GM18907 (cell line): Measurements from ENCODE around the gene ECE2.
A peak's percentile ranks its signal among the peaks of the same experiment; 100 is the strongest.

Experiments used
- ATAC-seq: cut with Tn5 transposase; IDR thresholded peaks from one replicate; pipeline ENCODE4 v1.9.1; 2021; ENCODE audit warnings: mild to moderate bottlenecking, moderate library complexity; ENCODE audit not compliant: unreplicated experiment

Gene ECE2

GRCh38 chr3:184240384-184241140 is 35.3 kb upstream of the ECE2 start:
- ATAC-seq = no peak

DNA sequence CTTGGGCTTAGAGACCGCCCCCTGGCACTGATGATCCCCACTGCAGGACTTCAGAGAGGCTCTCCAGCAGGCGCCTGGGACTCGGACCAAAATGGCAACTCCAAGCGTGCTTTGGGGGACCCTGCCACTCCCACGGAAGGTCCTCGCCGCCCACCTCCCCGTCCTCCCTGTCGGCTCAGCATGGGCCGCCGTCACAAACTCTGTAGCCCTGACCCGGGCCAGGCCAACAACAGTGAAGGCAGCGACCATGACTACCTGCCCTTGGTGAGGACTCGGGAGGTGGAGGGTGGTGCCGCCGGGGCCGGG is 34.7 kb upstream of the ECE2 start:
- no peak for ATAC-seq

- ATAC-seq = no peak
These were observed 34.1 kb upstream of the ECE2 start for GRCh38 chr3:184241447-184242296.

- no peak for ATAC-seq
These were observed 33.5 kb upstream of the ECE2 start for GRCh38 chr3:184242297-184242685.

GRCh38 chr3:184248454-184249411 is 27.1 kb upstream of the ECE2 start, which contains the start of gene ALG3:
Gene ALG3, minus strand, starts transcription at chr3:184248962. Its CDS starts 22 bp downstream, at chr3:184248940.
- peak; percentile 64 for ATAC-seq

- ATAC-seq = peak; percentile 91
These were observed 26.2 kb upstream of the ECE2 start, which contains the start of gene EEF1AKMT4 for GRCh38 chr3:184249412-184250166. Gene EEF1AKMT4, plus strand, starts transcription at chr3:184249672. Its CDS starts 23 bp downstream, at chr3:184249695.

DNA sequence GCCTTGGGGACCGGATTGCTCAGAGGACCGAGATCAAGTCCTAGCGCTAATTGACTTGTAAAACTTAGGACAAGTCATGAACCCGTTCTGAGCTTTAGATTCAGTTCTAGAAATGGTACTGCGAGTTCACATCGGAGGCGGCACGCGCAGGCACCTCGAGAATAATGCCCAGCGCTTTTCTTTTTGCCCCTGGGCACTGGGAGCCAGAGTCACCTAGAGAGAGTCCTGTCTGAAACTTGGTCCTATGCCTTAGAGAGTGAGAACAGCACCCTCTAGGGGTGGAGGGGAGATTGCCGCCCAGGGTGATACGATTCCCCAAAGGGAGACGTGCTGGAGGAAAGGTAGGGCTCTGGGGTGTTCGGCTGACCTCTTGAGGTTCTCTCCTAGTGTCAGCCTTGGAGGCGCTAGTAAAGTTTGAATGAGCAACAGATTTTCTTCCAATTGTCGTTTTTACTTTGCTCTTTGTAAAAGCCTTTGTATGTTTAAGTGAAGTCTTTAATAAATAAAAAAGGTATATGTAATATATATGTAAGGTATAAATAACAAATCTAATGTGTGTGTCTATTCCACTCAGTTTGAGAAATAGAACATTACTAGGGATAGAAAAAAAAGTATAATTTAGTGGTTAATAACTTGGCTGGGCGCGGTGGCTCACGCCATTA is 25.5 kb upstream of the ECE2 start:
- peak; percentile 71 for ATAC-seq

DNA sequence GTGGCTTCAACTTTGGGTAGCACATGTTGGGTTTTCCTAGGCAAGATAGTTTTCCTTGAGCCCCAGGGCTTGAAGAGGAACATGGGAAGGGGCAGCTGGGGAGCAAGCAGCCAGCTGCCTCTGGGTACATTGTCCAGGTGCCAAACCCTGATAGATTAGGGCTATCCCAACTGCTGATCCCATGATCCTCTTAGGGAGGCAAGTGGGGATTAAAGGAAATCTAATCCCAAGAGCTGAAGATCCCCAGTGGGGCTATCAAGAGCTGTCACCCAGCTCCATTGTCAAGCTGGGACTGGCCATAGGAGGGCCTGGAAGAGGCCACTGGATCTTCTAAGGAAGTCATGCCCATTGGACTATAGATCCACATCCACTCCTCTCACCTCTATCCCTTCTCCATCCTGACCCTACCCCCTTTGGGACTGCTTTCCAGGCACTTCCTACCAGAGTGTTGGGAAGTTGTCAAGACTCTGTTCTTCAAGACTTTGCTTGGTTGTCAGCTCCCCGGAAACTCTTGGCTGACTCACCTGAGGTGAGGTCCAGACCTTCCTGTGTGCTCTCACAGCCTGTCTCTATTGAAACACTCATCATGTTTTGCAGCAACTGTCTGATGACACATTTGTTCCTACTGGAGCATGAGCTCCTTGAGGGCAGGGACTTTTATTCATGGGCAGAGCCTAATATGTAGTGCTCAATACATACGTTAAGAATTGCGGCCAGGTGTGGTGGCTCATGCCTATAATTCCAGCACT is 20.4 kb upstream of the ECE2 start:
- ATAC-seq = no peak

GRCh38 chr3:184257083-184257915 is 18.5 kb upstream of the ECE2 start:
- ATAC-seq = no peak

DNA sequence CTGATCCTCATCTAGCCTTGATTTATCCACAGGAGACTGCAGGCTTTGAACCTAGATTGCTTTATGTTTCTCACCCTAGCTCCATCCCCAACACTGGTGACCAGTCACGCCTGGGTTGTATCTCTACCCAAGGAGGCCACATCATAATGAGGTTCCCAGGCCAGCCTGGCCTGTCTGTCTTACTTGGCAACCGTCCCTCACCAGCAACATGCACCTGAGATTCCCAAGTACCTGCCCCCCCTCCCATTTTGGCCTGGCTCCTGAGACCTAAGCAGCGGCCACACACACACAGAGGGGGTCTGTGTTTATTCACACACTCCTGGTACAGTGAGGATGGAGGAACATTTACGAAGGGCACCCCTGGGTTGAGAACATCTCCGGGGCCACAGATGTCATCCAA is 16.9 kb upstream of the ECE2 start:
- no peak for ATAC-seq

GRCh38 chr3:184259396-184259877 is 16.4 kb upstream of the ECE2 start:
- ATAC-seq = no peak

DNA sequence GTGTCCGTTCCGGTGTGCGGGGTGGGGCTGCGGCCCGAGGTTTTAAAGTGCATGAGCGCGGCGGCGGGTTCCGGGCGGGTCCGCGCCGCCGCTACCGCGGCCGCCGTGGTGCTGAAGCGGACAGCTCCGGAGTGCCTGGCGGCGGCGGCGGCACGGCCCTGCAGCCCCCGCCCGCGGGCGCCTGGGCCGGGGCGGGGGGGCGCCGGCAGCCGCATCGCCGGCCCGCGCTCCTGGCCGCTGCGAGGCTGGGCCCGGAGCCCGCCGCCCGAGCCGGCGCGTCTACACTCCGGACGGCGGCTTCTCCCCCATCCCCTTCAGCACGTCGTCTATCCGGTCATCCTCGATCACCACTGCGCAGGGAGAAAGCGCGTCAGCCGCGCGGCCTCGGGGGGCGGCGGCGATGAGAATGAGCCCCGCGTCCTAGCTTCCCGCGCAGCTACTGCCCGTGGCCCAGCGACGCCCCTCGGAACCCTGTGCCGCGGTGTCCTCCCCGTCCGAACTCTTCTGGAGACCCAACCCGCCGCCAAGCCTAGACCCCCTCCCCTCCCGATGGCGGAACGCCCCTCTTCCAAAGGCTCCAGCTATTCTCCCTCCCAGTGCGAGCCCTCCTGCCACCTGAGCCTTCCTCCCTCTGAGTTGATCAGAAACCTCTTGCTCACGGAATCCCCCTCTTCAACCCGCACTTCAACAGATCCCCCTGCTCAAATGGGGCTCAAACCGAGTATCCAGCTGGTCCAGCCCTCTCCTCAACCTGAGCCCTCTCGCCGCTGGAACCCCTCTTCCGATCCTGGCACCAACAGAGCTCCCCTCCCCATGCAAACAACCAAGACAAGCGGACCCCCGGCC is 15.7 kb upstream of the ECE2 start:
- ATAC-seq = no peak

DNA sequence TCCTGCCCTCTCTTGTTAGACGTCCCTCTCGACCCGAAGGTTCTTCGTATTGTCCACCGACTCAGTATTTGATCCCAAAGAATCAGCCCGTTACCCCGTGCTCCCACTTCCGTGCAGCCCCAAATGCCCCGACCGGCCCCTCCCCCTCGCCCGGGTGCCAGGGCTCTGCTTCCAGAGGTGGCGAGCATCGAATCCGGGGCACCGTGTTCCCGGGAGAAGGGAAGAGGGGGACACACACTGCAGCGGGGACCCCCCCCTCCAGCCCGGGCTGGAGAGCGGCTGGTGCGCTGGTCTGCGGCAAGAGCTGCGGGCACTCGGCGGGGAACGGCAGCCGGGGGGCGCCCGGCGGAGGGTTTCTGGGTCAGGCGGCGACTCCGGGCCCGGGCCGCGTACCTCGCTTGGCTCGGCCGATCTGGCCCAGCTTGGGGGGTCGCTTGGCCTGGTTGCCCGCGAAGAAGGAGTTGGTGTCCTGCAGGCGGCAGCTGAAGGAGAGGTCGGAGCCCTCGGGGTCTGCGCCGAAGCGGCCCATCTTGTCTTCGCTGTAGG is 15.0 kb upstream of the ECE2 start:
- ATAC-seq = no peak

DNA sequence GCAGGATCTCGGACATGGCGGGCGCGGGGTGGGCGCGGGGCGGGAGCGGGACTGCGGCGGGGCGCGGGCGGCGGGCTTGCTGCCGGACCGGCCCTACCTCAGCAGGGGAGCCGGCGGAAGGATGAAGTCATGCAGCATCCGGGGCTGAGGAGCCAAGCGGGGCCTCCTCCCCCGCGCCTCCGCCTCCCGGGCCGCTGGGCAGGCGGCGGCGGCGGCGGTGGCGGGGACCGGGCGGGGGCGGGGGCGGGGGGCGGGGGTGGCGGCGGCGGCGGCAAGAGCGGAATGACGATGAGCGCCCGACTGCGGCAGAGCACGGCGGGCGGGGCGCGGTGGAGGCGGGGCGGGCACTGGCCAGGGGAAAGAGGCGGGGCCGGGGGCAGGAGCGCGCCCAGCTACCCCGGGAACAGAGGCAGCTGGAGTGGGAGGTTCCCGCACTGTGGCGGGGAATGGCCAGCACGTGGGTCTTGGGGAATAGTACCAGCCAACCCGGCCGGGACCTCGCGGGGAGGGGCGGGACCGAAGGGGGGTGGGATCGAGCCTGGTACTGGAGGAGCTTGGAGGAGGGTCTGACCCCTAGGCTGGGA is 14.5 kb upstream of the ECE2 start, which contains the start of gene CAMK2N2:
Gene CAMK2N2, minus strand, starts transcription at position 284 of the 584 bp plus-strand sequence. Its CDS starts 268 bp downstream, at position 16.
- ATAC-seq = no peak

DNA sequence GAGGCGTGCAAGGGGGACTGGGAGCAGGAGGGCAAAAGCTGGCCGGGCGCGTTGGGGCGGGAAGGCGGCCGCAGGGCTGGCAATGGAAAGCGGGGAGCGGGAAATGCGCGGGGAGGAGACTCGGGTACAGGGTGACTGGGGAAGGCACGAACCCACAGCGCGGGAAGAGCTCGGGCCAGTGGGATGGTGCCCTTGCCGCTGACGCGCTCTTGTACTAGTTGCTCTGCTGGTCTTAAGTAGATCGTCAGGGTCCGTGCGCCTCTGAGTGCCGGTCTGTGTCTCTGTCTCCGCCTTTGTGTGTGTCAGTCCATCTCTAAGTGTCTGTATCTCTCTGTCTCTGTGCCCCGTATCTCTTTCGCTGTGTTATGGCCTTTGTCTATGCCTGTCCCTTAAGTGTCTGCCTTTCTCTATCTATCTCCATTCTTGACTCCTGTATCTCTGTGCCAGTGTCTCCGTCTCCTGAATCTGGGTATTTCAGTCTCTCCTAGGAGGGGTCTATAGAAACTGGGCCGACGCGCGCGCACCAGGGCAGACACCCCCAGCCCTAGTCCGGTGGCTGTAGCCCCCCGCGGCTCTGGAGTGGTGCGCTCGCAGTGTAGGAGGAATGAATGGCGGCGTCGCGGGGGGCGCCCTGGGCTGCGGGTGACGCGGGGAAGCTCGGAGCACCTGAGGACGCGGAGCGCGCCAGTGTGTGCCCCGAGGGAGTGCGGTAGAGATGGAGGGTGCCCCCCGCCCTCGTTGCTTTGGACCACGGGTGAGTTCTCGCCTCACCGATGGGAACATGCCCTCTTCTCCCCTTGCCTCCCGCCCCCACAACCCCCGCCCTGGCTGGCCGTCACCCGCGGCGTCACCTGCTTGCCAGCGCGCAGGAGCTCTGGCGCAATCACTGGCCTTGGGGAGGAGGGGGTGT is 13.7 kb upstream of the ECE2 start:
- no peak for ATAC-seq
